K562 (cell line): ENCODE data around the gene CAV1. TPM values are rescaled to one million over a fixed set of nuclear protein-coding genes. Genes with fewer than 3 reads are reported as not detected.
A peak's percentile ranks its signal among the peaks of the same experiment; 100 is the strongest.

Experiments used
- ATF4 ChIP-seq: fragments of 450-650 bp; formaldehyde crosslinking; IDR thresholded peaks from 2 replicates; pipeline ENCODE4 v1.4.0; 2022; ENCODE audit warnings: mild to moderate bottlenecking, moderate library complexity
- EP400 ChIP-seq: fragments of 450-650 bp; IDR thresholded peaks from 2 replicates; pipeline ENCODE4 v1.6.1; 2017; ENCODE audit warnings: antibody characterized with exemption, mild to moderate bottlenecking, moderate library complexity
- IFI16 ChIP-seq: fragments of 250-450 bp; sonication (Bioruptor Pico); IDR thresholded peaks from 2 replicates; pipeline ENCODE4 v2.1.2; 2022; ENCODE audit warnings: mild to moderate bottlenecking, inconsistent platforms
- LEF1 ChIP-seq: fragments of 450-650 bp; IDR thresholded peaks from 2 replicates; pipeline ENCODE4 v1.6.1; 2016; ENCODE audit warnings: mild to moderate bottlenecking
- MIER1 ChIP-seq: fragments of 450-650 bp; IDR thresholded peaks from 2 replicates; pipeline ENCODE4 v1.6.1; 2016; ENCODE audit warnings: antibody characterized with exemption, mild to moderate bottlenecking, low read depth
- NR0B1 ChIP-seq: fragments of 450-650 bp; IDR thresholded peaks from one replicate; pipeline ENCODE4 v1.6.1; 2018; ENCODE audit warnings: mild to moderate bottlenecking, moderate library complexity; ENCODE audit not compliant: partially characterized antibody
- NR3C1 ChIP-seq: sonication (generic); formaldehyde crosslinking; IDR thresholded peaks from 2 replicates; pipeline ENCODE4 v1.8.1; 2022; ENCODE audit warnings: missing genetic modification reagents
- PCBP2 ChIP-seq: fragments of 200-400 bp; formaldehyde crosslinking; IDR thresholded peaks from 2 replicates; pipeline ENCODE4 v1.6.1; 2018; ENCODE audit warnings: low read length, low read depth, mild to moderate bottlenecking, moderate library complexity; ENCODE audit not compliant: poor library complexity, severe bottlenecking
- PHF20 ChIP-seq: fragments of 450-650 bp; IDR thresholded peaks from 2 replicates; pipeline ENCODE4 v1.6.1; 2018; ENCODE audit not compliant: partially characterized antibody
- RERE ChIP-seq: sonication (generic); formaldehyde crosslinking; IDR thresholded peaks from 2 replicates; pipeline ENCODE4 v1.8.0; 2023; ENCODE audit warnings: missing genetic modification reagents, mild to moderate bottlenecking, borderline replicate concordance
- TARDBP ChIP-seq: fragments of 450-650 bp; IDR thresholded peaks from 2 replicates; pipeline ENCODE4 v1.6.1; 2016
- TGIF2 ChIP-seq: sonication (generic); formaldehyde crosslinking; IDR thresholded peaks from 2 replicates; pipeline ENCODE4 v1.8.1; 2022; ENCODE audit warnings: mild to moderate bottlenecking, missing genetic modification reagents, moderate library complexity
- ZC3H11A ChIP-seq: IDR thresholded peaks from 2 replicates; pipeline ENCODE4 v1.6.1; 2012; ENCODE audit warnings: low read depth, low read length, improper control_type of control experiment
- ZNF165 ChIP-seq: fragments of 250-450 bp; sonication (Bioruptor Pico); IDR thresholded peaks from 2 replicates; pipeline ENCODE4 v1.4.0; 2020; ENCODE audit warnings: borderline replicate concordance
- ZNF212 ChIP-seq: fragments of 450-650 bp; formaldehyde crosslinking; IDR thresholded peaks from 2 replicates; pipeline ENCODE4 v1.4.0; 2020; ENCODE audit warnings: mild to moderate bottlenecking
- ZNF398 ChIP-seq: fragments of 250-450 bp; sonication (Bioruptor Pico); IDR thresholded peaks from 2 replicates; pipeline ENCODE4 v1.8.0; 2021; ENCODE audit warnings: moderate library complexity, mild to moderate bottlenecking, inconsistent platforms
- ZNF41 ChIP-seq: fragments of 250-450 bp; sonication (Bioruptor Pico); conservative IDR thresholded peaks from 2 replicates; pipeline ENCODE4 v1.4.0; 2020; ENCODE audit warnings: mild to moderate bottlenecking
- ZNF75A ChIP-seq: fragments of 450-650 bp; formaldehyde crosslinking; IDR thresholded peaks from 2 replicates; pipeline ENCODE4 v1.4.0; 2020; ENCODE audit warnings: mild to moderate bottlenecking
- ZNF778 ChIP-seq: fragments of 450-650 bp; formaldehyde crosslinking; IDR thresholded peaks from 2 replicates; pipeline ENCODE4 v1.4.0; 2020; ENCODE audit warnings: mild to moderate bottlenecking, moderate library complexity
- polyA plus RNA-seq, 8 experiments: library from polyadenylated mRNA; depleted of rRNA in 4 of 8; stranded (reverse) in 5 of 8; unstranded in 3 of 8; fragments of >200 nt; fragmentation: Nextera tagmentation in 2 of 8; fragmentation: Illumina TruSeq in 1 of 8; extraction: Ambion mirVana in 2 of 8; extraction: Trizol in 1 of 8; gene quantifications; 2 replicates each; pipeline versions ENCODE4 v1.2.1 to v1.2.3, GENCODE V29; 2011 to 2014; ENCODE audit warnings: inconsistent platforms in 1 of 8, missing spikeins in 1 of 8
- total RNA-seq, 7 experiments: library from RNA; depleted of rRNA in 6 of 7; stranded (reverse); fragments of >200 nt in 6 of 7; fragmentation: Illumina TruSeq in 2 of 7; extraction: Trizol in 2 of 7; gene quantifications; 2 replicates each; pipeline versions ENCODE4 v1.2.1 to v1.2.3, GENCODE V29; 2011 to 2021; ENCODE audit warnings: low replicate concordance in 1 of 7

Gene CAV1
- total and polyA plus RNA-seq, 9 of the 15 experiments (the other 6 are each of a cell fraction or from before 2014, with no cell fraction given): 0.08 to 1.5 (median 0.63) TPM

GRCh38 chr7:116499168-116500077 lies 25.4 kb upstream of the CAV1 start, which contains the start of gene CAV2 (continued):
- no peak for TF ChIP-seq ZNF398 (CRISPR knock-in tag)
- no peak for TF ChIP-seq TGIF2
- no peak for TF ChIP-seq RERE (CRISPR knock-in tag)
- TF ChIP-seq ZC3H11A: no peak
- no peak for TF ChIP-seq ZNF75A (CRISPR knock-in tag)
- peak; percentile 29; the same call in 1 of the 2 replicates for TF ChIP-seq EP400
- TF ChIP-seq MIER1: no peak
- TF ChIP-seq ZNF778 (CRISPR knock-in tag): no peak
- no peak for TF ChIP-seq LEF1
- TF ChIP-seq TARDBP: no peak
- TF ChIP-seq NR0B1: no peak
- peak; percentile 26; the same call in 1 of the 2 replicates for TF ChIP-seq ATF4 (CRISPR knock-in tag)
- TF ChIP-seq ZNF212 (CRISPR knock-in tag): no peak
- no peak for TF ChIP-seq PHF20
- peak; percentile 46; the same call in 1 of the 2 replicates for TF ChIP-seq ZNF165 (CRISPR knock-in tag)
- TF ChIP-seq NR3C1 (CRISPR knock-in tag): no peak
- no peak for TF ChIP-seq IFI16 (CRISPR knock-in tag)
- TF ChIP-seq PCBP2: no peak
- no peak for TF ChIP-seq ZNF41 (CRISPR knock-in tag)
